NT2/D1 (cell line): Measurements from ENCODE around the gene MYBPH.

ENCODE experiments used
- YY1 ChIP-seq: IDR thresholded peaks from 2 replicates; pipeline ENCODE4 v1.6.1; 2011; ENCODE audit not compliant: insufficient read length, insufficient read depth
- ZNF274 ChIP-seq: IDR thresholded peaks from 2 replicates; pipeline ENCODE4 v1.6.1; 2011; ENCODE audit warnings: mild to moderate bottlenecking, low read depth, low read length

DNA sequence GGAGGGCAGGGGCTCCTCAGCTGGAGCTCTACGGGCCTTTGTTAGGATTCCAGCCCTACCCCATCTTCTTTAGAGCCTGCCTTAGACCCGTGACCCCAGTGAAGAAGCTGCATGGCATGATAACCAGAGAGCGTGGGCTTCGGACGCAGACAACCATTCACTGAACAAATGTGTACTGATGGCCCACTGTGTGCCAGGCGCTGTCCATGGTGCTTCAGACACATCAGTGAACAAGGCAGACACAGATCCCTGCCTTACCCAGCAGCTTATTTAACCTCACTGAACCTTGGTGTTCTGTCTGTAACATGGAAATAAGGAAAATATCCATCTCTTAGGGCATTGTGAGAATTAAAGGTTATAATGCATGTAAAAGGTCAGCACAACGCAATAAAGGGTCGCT, 44.3 kb upstream of the MYBPH start:
- TF ChIP-seq ZNF274: no peak
- TF ChIP-seq YY1: no peak
